Common myeloid progenitor, CD34-positive (primary cell): ENCODE results near the gene HSF5.
"Not testable (repeated sequence)": the region's sequence is repeated elsewhere in the genome, so short reads cannot be mapped to it uniquely, and the experiment has no call there.

Experiments
- CTCF ChIA-PET: fragments of 350-600 bp; sonication (Branson Sonifier 250); formaldehyde crosslinking; loops from one replicate; lab custom pipeline; 2021; ENCODE audit warnings: antibody characterized with exemption; lab: Charles Lee
- POLR2A ChIA-PET: fragments of 350-600 bp; sonication (Branson Sonifier 250); formaldehyde crosslinking; loops from one replicate; lab custom pipeline; 2021; ENCODE audit warnings: antibody characterized with exemption; lab: Charles Lee
- DNase-seq, 3 donors: peaks; one replicate each; pipeline versions ENCODE4 v3.0.0 to v3.0.0-alpha.2; 2013
- H3K27ac ChIP-seq, 2 experiments: 1 replicate in 1 of 2; 2 replicates in 1 of 2; pipeline ENCODE4 v1.7.0; 2013; ENCODE audit warnings: inconsistent platforms in 2 of 2, low read length in 2 of 2, mild to moderate bottlenecking in 2 of 2, low read depth in 1 of 2, moderate library complexity in 1 of 2; ENCODE audit not compliant: severe bottlenecking in 2 of 2, insufficient read depth in 1 of 2, poor library complexity in 1 of 2
- H3K27me3 ChIP-seq, 5 experiments: replicated peaks in 2 of 5; 1 replicate in 3 of 5; 2 replicates in 2 of 5; pipeline versions ENCODE4 v1.6.1 to v1.7.0; 2013; ENCODE audit warnings: low read length in 4 of 5, mild to moderate bottlenecking in 2 of 5, moderate library complexity in 2 of 5, inconsistent platforms in 1 of 5; ENCODE audit not compliant: insufficient read depth in 5 of 5, control insufficient read depth in 4 of 5
- H3K36me3 ChIP-seq, 4 experiments: 1 replicate in 2 of 4; 2 replicates in 2 of 4; pipeline versions ENCODE4 v1.6.1 to v1.7.0; 2013; ENCODE audit warnings: low read length in 3 of 4, control low read depth in 1 of 4, mild to moderate bottlenecking in 1 of 4; ENCODE audit not compliant: control insufficient read depth in 4 of 4, insufficient read depth in 4 of 4
- H3K4me1 ChIP-seq, 4 experiments: 1 replicate in 3 of 4; 2 replicates in 1 of 4; pipeline versions ENCODE4 v1.6.1 to v1.7.1; 2013; ENCODE audit warnings: low read length in 3 of 4, mild to moderate bottlenecking in 3 of 4, control low read depth in 1 of 4, inconsistent platforms in 1 of 4, moderate library complexity in 1 of 4; ENCODE audit not compliant: control insufficient read depth in 4 of 4, insufficient read depth in 4 of 4; ENCODE audit errors: control extremely low read depth in 1 of 4
- H3K4me3 ChIP-seq, 7 experiments: 1 replicate in 4 of 7; 2 replicates in 3 of 7; pipeline versions ENCODE4 v1.5.1 to v1.7.0; 2013; ENCODE audit warnings: mild to moderate bottlenecking in 7 of 7, low read length in 6 of 7, moderate library complexity in 6 of 7, inconsistent platforms in 2 of 7, low read depth in 2 of 7, control low read depth in 1 of 7; ENCODE audit not compliant: insufficient read depth in 4 of 7, control insufficient read depth in 1 of 7; ENCODE audit errors: extremely low read depth in 1 of 7
- H3K9me3 ChIP-seq, 5 experiments: 1 replicate in 4 of 5; 2 replicates in 1 of 5; pipeline versions ENCODE4 v1.6.1 to v1.7.1; 2013; ENCODE audit warnings: low read length in 4 of 5, mild to moderate bottlenecking in 2 of 5, inconsistent platforms in 1 of 5, low read depth in 1 of 5, moderate library complexity in 1 of 5; ENCODE audit not compliant: control insufficient read depth in 4 of 5, insufficient read depth in 2 of 5; ENCODE audit errors: control extremely low read depth in 1 of 5
- WGBS: methylation state at CpG from one replicate; pipeline ENCODE4 v1.1.5; 2013; ENCODE audit not compliant: insufficient coverage; 5-methylcytosine and 5-hydroxymethylcytosine counted together

The HSF5 gene

DNA sequence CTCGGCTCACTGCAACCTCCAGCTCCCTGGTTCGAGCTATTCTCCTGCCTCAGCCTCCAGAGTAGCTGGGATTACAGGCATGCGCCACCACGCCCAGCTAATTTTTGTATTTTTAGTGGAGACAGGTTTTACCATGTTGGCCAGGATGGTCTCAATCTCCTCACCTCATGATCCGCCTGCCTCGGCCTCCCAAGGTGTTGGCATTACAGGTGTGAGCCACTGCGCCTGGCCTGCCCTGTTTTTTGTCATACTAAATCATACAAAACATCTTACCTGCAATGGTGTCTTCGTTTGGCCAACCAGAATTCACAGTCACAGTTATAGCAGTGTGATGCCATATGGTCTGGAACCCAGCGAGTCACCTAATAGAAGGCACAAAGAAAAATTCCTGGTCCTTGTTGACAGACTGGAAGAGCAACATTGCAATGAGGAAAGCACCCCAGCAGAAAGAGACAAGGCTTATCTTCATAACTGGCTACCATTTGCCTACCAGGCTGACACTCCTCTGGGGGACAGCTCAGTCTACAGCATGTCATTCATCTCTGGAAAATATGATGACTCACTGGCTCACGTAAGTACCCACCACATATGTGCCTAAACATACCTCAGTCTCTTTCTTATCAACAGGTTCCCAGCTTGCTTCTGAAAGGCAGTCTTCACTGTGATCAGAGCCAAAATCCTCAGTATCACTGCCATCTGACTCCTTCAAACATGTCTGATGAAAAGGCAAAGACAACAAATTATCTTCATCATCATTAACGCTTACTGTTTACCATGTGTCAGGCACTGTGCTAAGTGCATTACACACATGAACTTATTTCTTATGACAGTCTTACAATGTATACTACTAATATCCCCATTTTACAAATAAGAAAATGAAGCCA is 4.3 kb upstream of the HSF5 start:
- H3K36me3 ChIP-seq, result peaks cover 37 to 78% (median 61%) of the 10 kb centered on the region in 4 experiments
- POLR2A ChIA-PET, result interaction anchor here (1.0 kb wide), 1 partner anchor 20 kb away, joined by 3 read pairs; no protein-coding TSS in a partner anchor

GRCh38 chr17:58491510-58492045 is 3.4 kb upstream of the HSF5 start:
- H3K27ac ChIP-seq, result no peak overlapping the region
- H3K27me3 ChIP-seq, result no peaks in the 10 kb centered on the region
- H3K4me3 ChIP-seq, result no peak overlapping the region
- WGBS, result 81% methylated on average over 1 of the region's 6 CpGs
- no peaks in the 10 kb centered on the region for H3K9me3 ChIP-seq
- peaks cover 37 to 69% (median 56%) of the 10 kb centered on the region in 4 experiments for H3K36me3 ChIP-seq
- ChIA-PET CTCF (interaction anchor here (0.7 to 1.8 kb wide), 3 partner anchors 13 to 39 kb away, joined by 3 to 5 read pairs (median 3); no protein-coding TSS in a partner anchor), POLR2A (interaction anchor here (1.0 kb wide), 1 partner anchor 21 kb away, joined by 3 read pairs; no protein-coding TSS in a partner anchor)
- H3K4me1 ChIP-seq, result peaks cover 0 to 12% (median 5%) of the 10 kb centered on the region in 4 experiments
- DNase-seq, result no peak

More for the DNA sequence above, 4.3 kb upstream of the HSF5 start:
- Histone ChIP-seq H3K4me1 (peaks cover 0 to 6% (median 2%) of the 10 kb centered on the region in 4 experiments), H3K27me3 (no peaks in the 10 kb centered on the region), H3K27ac (no peak overlapping the region), H3K4me3 (no peak overlapping the region), H3K9me3 (no peaks in the 10 kb centered on the region)
- WGBS, result 94% methylated on average over 11 of the region's 11 CpGs
- CTCF ChIA-PET, result interaction anchor here (0.6 kb wide), 1 partner anchor 88 kb away, joined by 3 read pairs; no protein-coding TSS in a partner anchor
- DNase-seq, result peak in 1 of 3 donors; percentile 38

- no peak overlapping the region for H3K27ac ChIP-seq
- ChIA-PET POLR2A (no interaction called here), CTCF (interaction anchor here (0.7 to 1.1 kb wide), 9 partner anchors 10 to 173 kb away, joined by 3 to 8 read pairs (median 4); no protein-coding TSS in a partner anchor)
- no peaks in the 10 kb centered on the region for H3K27me3 ChIP-seq
- no peak for DNase-seq
- peaks cover 0 to 12% (median 5%) of the 10 kb centered on the region in 4 experiments for H3K4me1 ChIP-seq
- H3K4me3 ChIP-seq, result peak overlapping the region in 2 of 7 experiments; percentile 58 to 70
- WGBS, result 90% methylated on average over 25 of the region's 26 CpGs
- no peaks in the 10 kb centered on the region for H3K9me3 ChIP-seq
- peaks cover 21 to 43% (median 33%) of the 10 kb centered on the region in 4 experiments for H3K36me3 ChIP-seq
These were observed 251 bp upstream of the HSF5 start for GRCh38 chr17:58488428-58488890.

GRCh38 chr17:58484600-58484999 is 3.6 kb downstream of the HSF5 start:
- no peak overlapping the region for H3K27ac ChIP-seq
- POLR2A ChIA-PET, result no interaction called here
- peaks cover 0 to 12% (median 8%) of the 10 kb centered on the region in 4 experiments for H3K36me3 ChIP-seq
- no peak for DNase-seq
- H3K4me3 ChIP-seq, result no peak overlapping the region
- no peaks in the 10 kb centered on the region for H3K9me3 ChIP-seq
- WGBS, result no CpG with 5 or more reads among the region's 3 CpGs
- CTCF ChIA-PET, result no interaction called here
- peaks cover 0 to 12% (median 5%) of the 10 kb centered on the region in 4 experiments for H3K4me1 ChIP-seq
- no peaks in the 10 kb centered on the region for H3K27me3 ChIP-seq

DNA sequence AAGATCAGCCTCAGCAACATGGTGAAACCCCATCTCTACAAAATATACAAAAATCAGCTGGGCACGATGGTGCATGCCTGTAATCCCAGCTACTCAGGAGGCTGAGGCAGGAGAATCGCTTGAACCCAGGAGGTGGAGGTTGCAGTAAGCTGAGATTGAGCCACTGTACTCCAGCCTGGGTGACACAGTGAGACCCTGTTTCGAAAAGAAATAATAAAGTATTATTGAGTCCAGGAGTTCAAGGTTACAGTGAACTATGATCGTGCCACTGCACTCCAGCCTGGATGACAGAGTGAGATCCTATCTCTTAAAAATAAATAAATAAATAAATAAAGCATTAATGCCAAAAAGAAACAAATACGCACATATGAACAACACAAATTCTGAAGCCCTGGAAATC is 6.4 kb downstream of the HSF5 start:
- POLR2A ChIA-PET, DNase-seq, H3K4me1 ChIP-seq, H3K27ac ChIP-seq, H3K36me3 ChIP-seq, H3K27me3 ChIP-seq, CTCF ChIA-PET, H3K4me3 ChIP-seq, H3K9me3 ChIP-seq: not testable (repeated sequence)
- 100% methylated on average over 2 of the region's 5 CpGs for WGBS

- Histone ChIP-seq H3K9me3 (no peaks in the 10 kb centered on the region), H3K27ac (no peak overlapping the region), H3K4me3 (no peak overlapping the region), H3K4me1 (no peaks in the 10 kb centered on the region), H3K36me3 (peaks cover 0 to 11% (median 3%) of the 10 kb centered on the region in 4 experiments), H3K27me3 (no peaks in the 10 kb centered on the region)
- POLR2A ChIA-PET, result no interaction called here
- DNase-seq, result no peak
- CTCF ChIA-PET, result interaction anchor here (0.6 kb wide), 1 partner anchor 18 kb away, joined by 3 read pairs; no protein-coding TSS in a partner anchor
- WGBS, result 50% methylated on average over 2 of the region's 6 CpGs
These were observed 8.1 kb downstream of the HSF5 start for GRCh38 chr17:58480090-58480489.
